ENCODE results near the gene NALCN. TPM values are rescaled to one million over a fixed set of nuclear protein-coding genes. Genes with fewer than 3 reads are reported as not detected.

The NALCN gene
- total RNA-seq, 2 donors from 2014 or later: 0.11 TPM; not detected in 1

DNA sequence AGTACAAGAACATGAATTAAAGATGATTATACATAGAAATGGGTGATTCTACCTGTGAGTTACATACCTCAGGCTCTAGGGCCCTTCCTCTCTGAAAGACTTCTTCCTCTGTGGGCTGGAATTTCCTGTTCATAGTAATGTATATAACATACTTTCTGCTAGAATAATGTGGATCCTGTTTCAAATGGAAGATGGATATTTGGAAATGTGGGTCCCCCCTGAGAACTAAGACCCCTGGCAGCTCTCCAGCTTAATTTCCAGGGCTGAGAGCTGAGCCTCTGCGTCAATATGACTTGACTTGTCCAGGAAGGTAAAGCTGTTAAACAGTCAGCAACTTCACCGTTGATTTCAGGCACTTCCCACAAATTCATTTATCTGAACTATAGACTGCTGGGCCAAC lies 296.3 kb downstream of the NALCN start:
- Histone ChIP-seq H3K9me3 (ENCODE audit: control insufficient read depth, low read length) (no peaks in the 10 kb centered on the region), H3K4me1 (ENCODE audit: control insufficient read depth, insufficient read depth, low read length) (no peaks in the 10 kb centered on the region), H3K4me3 (ENCODE audit: low read length) (no peak overlapping the region), H3K27ac (ENCODE audit: low read depth, low read length) (no peak overlapping the region), H3K9ac (ENCODE audit: extremely low read depth, low read length, poor library complexity, severe bottlenecking) (no peak overlapping the region), H3K27me3 (ENCODE audit: control insufficient read depth, insufficient read depth, low read length, poor library complexity, severe bottlenecking) (no peaks in the 10 kb centered on the region), H3K36me3 (ENCODE audit: control insufficient read depth, insufficient read depth, low read length) (no peaks in the 10 kb centered on the region)
- no peaks in the 10 kb centered on the region for H3K27me3 Mint-ChIP-seq (ENCODE audit: insufficient read depth)
- no peak overlapping the region for H3K4me3 Mint-ChIP-seq
- H3K4me1 Mint-ChIP-seq: peaks cover 8% of the 10 kb centered on the region
- no peak for TF ChIP-seq CTCF (conservative IDR thresholded peaks at IDR 0.05)
- no peaks in the 10 kb centered on the region for H3K36me3 Mint-ChIP-seq (ENCODE audit: low read depth)
- no peak overlapping the region for H3K27ac Mint-ChIP-seq
- WGBS, 2 experiments (ENCODE audit: insufficient coverage in 1 of 2, insufficient read length in 1 of 2): 81 to 100% methylated on average over 1 to 2 of the region's 2 CpGs
- H3K9me3 Mint-ChIP-seq: no peaks in the 10 kb centered on the region
- no peak for DNase-seq

DNA sequence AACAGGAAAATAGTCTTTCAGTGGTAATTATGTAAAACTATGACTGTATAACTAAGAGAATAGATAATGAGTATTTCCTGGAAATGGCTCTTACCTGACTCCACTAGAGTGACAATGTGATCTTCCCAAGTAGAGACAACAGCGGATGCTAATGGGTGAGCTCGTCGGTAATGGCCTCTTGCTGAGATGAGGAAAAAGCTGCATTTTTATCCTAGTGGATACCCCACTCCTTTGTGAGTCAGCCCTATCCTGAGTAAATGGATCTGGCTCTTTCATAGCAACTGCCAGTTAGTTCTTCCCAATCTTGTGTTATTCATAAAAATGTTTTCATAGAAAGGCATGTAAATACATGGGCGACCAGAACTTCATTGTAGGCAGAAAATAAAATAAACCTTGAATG lies 299.5 kb downstream of the NALCN start:
- H3K4me3 Mint-ChIP-seq: no peak overlapping the region
- H3K9me3 Mint-ChIP-seq: no peaks in the 10 kb centered on the region
- Histone ChIP-seq H3K9ac (ENCODE audit: extremely low read depth, low read length, poor library complexity, severe bottlenecking) (no peak overlapping the region), H3K36me3 (ENCODE audit: control insufficient read depth, insufficient read depth, low read length) (no peaks in the 10 kb centered on the region), H3K4me1 (ENCODE audit: control insufficient read depth, insufficient read depth, low read length) (no peaks in the 10 kb centered on the region), H3K9me3 (ENCODE audit: control insufficient read depth, low read length) (no peaks in the 10 kb centered on the region), H3K4me3 (ENCODE audit: low read length) (no peak overlapping the region), H3K27ac (ENCODE audit: low read depth, low read length) (peak overlapping the region; percentile 90), H3K27me3 (ENCODE audit: control insufficient read depth, insufficient read depth, low read length, poor library complexity, severe bottlenecking) (no peaks in the 10 kb centered on the region)
- H3K4me1 Mint-ChIP-seq: peaks cover 8% of the 10 kb centered on the region
- peak; percentile 59 for DNase-seq
- no peak overlapping the region for H3K27ac Mint-ChIP-seq
- no peaks in the 10 kb centered on the region for H3K27me3 Mint-ChIP-seq (ENCODE audit: insufficient read depth)
- WGBS, 2 experiments (ENCODE audit: insufficient coverage in 1 of 2, insufficient read length in 1 of 2): 29 to 49% methylated on average over 4 of the region's 4 CpGs
- no peaks in the 10 kb centered on the region for H3K36me3 Mint-ChIP-seq (ENCODE audit: low read depth)
- TF ChIP-seq CTCF (conservative IDR thresholded peaks at IDR 0.05): no peak

DNA sequence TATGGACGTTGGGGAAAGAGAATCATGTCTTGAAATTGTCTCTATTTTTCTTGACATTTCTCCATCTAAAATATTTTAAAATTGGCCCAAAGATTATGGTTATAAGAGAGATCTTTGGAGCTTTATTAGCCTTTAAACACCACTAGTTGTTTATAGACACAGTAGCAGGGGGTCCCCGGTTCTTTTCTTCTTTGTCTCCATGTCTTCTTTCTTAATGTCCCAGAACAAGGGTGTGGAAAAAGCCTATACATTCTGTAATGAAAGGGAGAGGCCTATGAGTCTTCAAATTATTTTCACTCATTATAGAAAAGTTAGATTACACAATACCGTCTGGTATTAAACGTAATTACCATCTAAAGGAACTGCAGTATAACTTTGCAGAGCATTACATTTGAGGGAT lies 300.0 kb downstream of the NALCN start:
- no peaks in the 10 kb centered on the region for H3K9me3 ChIP-seq (ENCODE audit: control insufficient read depth, low read length)
- H3K27me3 ChIP-seq (ENCODE audit: control insufficient read depth, insufficient read depth, low read length, poor library complexity, severe bottlenecking): no peaks in the 10 kb centered on the region
- no peak overlapping the region for H3K9ac ChIP-seq (ENCODE audit: extremely low read depth, low read length, poor library complexity, severe bottlenecking)
- Mint-ChIP-seq H3K4me3 (no peak overlapping the region), H3K4me1 (peaks cover 8% of the 10 kb centered on the region), H3K36me3 (ENCODE audit: low read depth) (no peaks in the 10 kb centered on the region), H3K27me3 (ENCODE audit: insufficient read depth) (no peaks in the 10 kb centered on the region), H3K27ac (no peak overlapping the region), H3K9me3 (no peaks in the 10 kb centered on the region)
- 65% methylated on average over 3 of the region's 4 CpGs; no CpG with 5 or more reads in 1 of the 2 experiments for WGBS, 2 experiments (ENCODE audit: insufficient coverage in 1 of 2, insufficient read length in 1 of 2)
- H3K4me1 ChIP-seq (ENCODE audit: control insufficient read depth, insufficient read depth, low read length): no peaks in the 10 kb centered on the region
- TF ChIP-seq CTCF (conservative IDR thresholded peaks at IDR 0.05): no peak
- no peaks in the 10 kb centered on the region for H3K36me3 ChIP-seq (ENCODE audit: control insufficient read depth, insufficient read depth, low read length)
- H3K27ac ChIP-seq (ENCODE audit: low read depth, low read length): peak overlapping the region; percentile 90
- no peak for DNase-seq
- H3K4me3 ChIP-seq (ENCODE audit: low read length): no peak overlapping the region
